ENCODE measurements around the gene GIMAP8.

The GIMAP8 gene

DNA sequence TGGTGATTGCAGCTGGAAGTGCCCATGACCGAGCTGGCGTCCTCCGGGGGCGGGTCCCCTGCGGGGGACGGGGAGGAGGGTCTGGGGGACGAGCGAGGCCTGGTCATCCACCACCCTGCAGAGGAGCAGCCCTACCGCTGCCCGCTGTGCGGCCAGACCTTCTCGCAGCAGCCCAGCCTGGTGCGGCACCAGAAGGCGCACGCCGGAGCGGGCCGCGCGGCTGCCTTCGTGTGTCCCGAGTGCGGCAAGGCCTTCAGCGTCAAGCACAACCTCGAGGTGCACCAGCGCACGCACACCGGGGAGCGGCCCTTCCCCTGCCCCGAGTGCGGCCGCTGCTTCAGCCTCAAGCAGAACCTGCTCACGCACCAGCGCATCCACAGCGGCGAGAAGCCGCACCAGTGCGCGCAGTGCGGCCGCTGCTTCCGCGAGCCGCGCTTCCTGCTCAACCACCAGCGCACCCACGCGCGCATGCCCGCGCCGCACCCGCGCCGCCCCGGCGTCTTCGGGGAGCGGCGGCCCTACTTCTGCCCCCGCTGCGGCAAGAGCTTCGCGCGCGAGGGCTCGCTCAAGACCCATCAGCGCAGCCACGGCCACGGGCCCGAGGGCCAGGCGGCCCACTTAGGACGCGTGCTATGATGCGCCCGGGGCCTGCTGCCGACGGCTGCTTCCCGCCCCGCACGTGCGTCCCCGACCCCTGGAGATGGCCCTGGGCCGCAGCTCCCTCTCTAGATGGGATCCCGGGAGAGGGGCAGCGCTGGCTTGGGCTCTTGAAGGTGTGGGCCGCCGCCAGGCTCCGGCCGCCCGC lies 42.6 kb upstream of the GIMAP8 start:
- FAIRE-seq (no peak), DNase-seq (ENCODE audit: insufficient read length, low spot score) (no peak)
- no peak for TF ChIP-seq POLR2A (IDR thresholded peaks at IDR 0.05; ENCODE audit: low read depth, low read length)

- no peak for FAIRE-seq
- DNase-seq (ENCODE audit: insufficient read length, low spot score), result no peak
- TF ChIP-seq POLR2A (IDR thresholded peaks at IDR 0.05; ENCODE audit: low read depth, low read length), result no peak
Observed at GRCh38 chr7:150408393-150409299, 41.8 kb upstream of the GIMAP8 start.

GRCh38 chr7:150409300-150410030 lies 41.0 kb upstream of the GIMAP8 start:
- no peak for FAIRE-seq
- no peak for DNase-seq (ENCODE audit: insufficient read length, low spot score)
- no peak for TF ChIP-seq POLR2A (IDR thresholded peaks at IDR 0.05; ENCODE audit: low read depth, low read length)

- FAIRE-seq (no peak), DNase-seq (ENCODE audit: insufficient read length, low spot score) (no peak)
- no peak for TF ChIP-seq POLR2A (IDR thresholded peaks at IDR 0.05; ENCODE audit: low read depth, low read length)
Observed at GRCh38 chr7:150410131-150410530, 40.3 kb upstream of the GIMAP8 start.

- FAIRE-seq, result no peak
- no peak for DNase-seq (ENCODE audit: insufficient read length, low spot score)
- no peak for TF ChIP-seq POLR2A (IDR thresholded peaks at IDR 0.05; ENCODE audit: low read depth, low read length)
Observed at GRCh38 chr7:150410680-150411346, 39.6 kb upstream of the GIMAP8 start.

- DNase-seq (ENCODE audit: insufficient read length, low spot score) (no peak), FAIRE-seq (no peak)
- no peak for TF ChIP-seq POLR2A (IDR thresholded peaks at IDR 0.05; ENCODE audit: low read depth, low read length)
Observed at GRCh38 chr7:150411606-150412005, 38.8 kb upstream of the GIMAP8 start.

DNA sequence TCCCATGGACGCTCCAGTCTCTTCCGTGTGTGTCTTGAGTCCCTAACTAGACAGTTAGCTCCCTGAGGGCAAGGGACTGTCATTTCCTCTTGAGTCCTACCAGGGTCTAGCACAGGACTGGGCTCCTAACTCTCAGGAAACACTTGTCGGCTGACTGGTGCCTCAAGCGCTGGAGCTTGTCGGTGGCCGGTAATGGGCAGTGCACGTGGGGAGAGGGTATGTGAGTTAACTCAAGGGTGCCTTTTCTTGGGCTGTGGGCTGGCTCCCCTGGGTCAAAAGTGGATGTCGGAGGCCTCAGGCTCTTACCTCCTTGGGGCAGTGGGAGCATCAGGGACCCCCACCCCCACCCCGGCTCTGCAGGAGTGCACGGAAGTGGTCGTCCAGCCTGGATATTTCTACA lies 38.4 kb upstream of the GIMAP8 start:
- FAIRE-seq (no peak), DNase-seq (ENCODE audit: insufficient read length, low spot score) (no peak)
- TF ChIP-seq POLR2A (IDR thresholded peaks at IDR 0.05; ENCODE audit: low read depth, low read length), result no peak

GRCh38 chr7:150412518-150413488 lies 37.6 kb upstream of the GIMAP8 start:
- DNase-seq (ENCODE audit: insufficient read length, low spot score) (no peak), FAIRE-seq (no peak)
- TF ChIP-seq POLR2A (IDR thresholded peaks at IDR 0.05; ENCODE audit: low read depth, low read length), result no peak

DNA sequence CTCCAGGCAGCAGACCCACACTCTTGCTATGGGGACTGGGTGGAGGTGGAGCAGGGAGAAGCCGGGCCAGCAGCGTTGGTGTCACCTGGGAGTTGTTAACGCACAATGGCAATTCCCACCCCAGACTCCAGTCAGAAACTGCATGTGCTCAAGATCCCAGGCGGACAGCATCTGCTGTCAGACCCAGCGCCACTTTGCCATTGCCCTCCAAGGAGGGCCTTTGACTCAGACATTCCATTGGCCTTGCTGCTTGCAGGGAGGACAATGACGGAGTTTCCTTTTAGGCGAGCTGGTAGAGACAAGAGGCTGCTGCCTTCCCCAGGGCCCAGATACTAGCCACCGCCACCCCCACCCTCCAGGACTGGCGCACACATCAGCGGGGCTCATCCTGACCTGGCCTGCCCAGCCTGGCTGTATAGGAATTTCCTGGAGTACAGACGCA lies 36.8 kb upstream of the GIMAP8 start:
- no peak for FAIRE-seq
- no peak for DNase-seq (ENCODE audit: insufficient read length, low spot score)
- TF ChIP-seq POLR2A (IDR thresholded peaks at IDR 0.05; ENCODE audit: low read depth, low read length), result no peak

- DNase-seq (ENCODE audit: insufficient read length, low spot score) (no peak), FAIRE-seq (no peak)
- TF ChIP-seq POLR2A (IDR thresholded peaks at IDR 0.05; ENCODE audit: low read depth, low read length), result no peak
Observed at GRCh38 chr7:150415161-150416153, 35.0 kb upstream of the GIMAP8 start.

- FAIRE-seq (no peak), DNase-seq (ENCODE audit: insufficient read length, low spot score) (no peak)
- no peak for TF ChIP-seq POLR2A (IDR thresholded peaks at IDR 0.05; ENCODE audit: low read depth, low read length)
Observed at GRCh38 chr7:150417239-150417638, 33.2 kb upstream of the GIMAP8 start.

All from H54 (cell line).